Measurements from ENCODE around the gene MAGEC3. TPM values are rescaled to one million over a fixed set of nuclear protein-coding genes. Genes with fewer than 3 reads are reported as not detected.

The MAGEC3 gene
- total RNA-seq, 8 experiments from 2014 or later: 0.05 to 0.43 (median 0.28) TPM; not detected in 4

Other genes with a start within 250 kb of the MAGEC3 start
- not detected for gene SPANXA2, start 248.6 kb upstream of the MAGEC3 start, total RNA-seq
- not detected for gene SPANXD, start 139.6 kb upstream of the MAGEC3 start, total RNA-seq
- under 1 TPM in 4 of 8 experiments, not detected in 4; 0.09 to 0.49 (median 0.23) TPM for gene MAGEC1, start 65.6 kb downstream of the MAGEC3 start, total RNA-seq